ENCODE data around the gene LCN9.

- TF ChIP-seq EZH2 (optimal IDR thresholded peaks at IDR 0.05; ENCODE audit: low read depth, low read length), result no peak
- TF ChIP-seq, protein P1, sequence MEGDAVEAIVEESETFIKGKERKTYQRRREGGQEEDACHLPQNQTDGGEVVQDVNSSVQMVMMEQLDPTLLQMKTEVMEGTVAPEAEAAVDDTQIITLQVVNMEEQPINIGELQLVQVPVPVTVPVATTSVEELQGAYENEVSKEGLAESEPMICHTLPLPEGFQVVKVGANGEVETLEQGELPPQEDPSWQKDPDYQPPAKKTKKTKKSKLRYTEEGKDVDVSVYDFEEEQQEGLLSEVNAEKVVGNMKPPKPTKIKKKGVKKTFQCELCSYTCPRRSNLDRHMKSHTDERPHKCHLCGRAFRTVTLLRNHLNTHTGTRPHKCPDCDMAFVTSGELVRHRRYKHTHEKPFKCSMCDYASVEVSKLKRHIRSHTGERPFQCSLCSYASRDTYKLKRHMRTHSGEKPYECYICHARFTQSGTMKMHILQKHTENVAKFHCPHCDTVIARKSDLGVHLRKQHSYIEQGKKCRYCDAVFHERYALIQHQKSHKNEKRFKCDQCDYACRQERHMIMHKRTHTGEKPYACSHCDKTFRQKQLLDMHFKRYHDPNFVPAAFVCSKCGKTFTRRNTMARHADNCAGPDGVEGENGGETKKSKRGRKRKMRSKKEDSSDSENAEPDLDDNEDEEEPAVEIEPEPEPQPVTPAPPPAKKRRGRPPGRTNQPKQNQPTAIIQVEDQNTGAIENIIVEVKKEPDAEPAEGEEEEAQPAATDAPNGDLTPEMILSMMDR (IDR thresholded peaks at IDR 0.05; ENCODE audit: low read length), result no peak
Observed at GRCh38 chr9:135677641-135678168, 14.6 kb downstream of the LCN9 start.

Measured in MM.1S (cell line).